Stimulated activated CD8-positive, alpha-beta memory T cell treated with anti-CD3 and anti-CD28 coated beads, Interleukin-4, amount 100 ng/mL, for 1 hour (primary cell): ENCODE measurements around the gene USP6NL.

Source experiments
- DNase-seq, 2 donors: peaks; one replicate each; pipeline ENCODE4 v3.0.0-alpha.2; 2020; ENCODE audit warnings: low read depth in 2 of 2, low spot score in 1 of 2

The USP6NL gene

DNA sequence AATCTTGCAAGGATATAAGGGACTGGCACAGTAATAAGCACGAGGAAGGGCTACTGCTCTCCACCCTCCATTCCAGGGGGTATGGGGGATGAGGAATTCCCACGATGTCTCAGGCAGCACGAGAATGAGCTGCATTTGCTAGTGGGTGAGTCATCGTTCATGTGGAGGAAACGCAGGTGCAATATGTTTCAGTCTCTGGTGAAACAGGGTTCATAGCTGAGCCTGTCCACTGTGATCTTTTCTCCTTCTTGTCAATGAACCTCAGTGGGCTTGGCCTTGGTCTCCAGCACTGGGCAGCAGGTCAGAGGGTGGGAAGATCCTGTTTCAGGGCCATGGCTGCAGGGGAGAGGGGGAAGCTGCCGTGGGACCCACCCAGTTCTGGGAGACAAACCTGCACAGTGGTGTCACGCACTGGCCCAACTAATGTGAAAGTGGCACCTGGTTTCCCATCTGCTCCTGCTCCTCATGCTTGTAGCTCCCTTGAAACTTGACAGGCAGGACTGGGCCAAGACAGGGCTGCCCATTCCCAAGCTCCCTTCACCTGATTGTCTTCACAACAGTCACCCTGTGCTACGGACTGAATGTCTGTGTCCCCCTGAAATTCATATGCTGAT, 181.9 kb downstream of the USP6NL start:
- no peak for DNase-seq

DNA sequence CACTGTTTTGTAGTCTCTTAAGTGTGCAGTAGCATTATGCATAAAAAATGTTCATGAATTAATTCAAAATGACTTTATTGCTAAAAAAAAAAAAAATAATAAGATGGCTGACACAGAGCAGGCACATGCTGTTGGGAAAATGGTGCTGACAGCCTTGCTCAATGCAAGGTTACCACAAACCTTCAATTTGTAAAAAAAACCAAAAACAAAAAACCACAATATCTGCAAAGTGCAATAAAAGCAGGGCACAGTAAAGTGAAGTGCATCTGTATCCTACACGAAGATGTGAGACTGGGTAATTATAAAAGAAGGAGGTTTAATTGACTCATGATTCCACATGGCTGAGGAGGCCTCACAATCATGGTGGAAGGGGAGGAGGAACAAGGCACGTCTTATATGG, 185.8 kb downstream of the USP6NL start:
- DNase-seq, result no peak

DNA sequence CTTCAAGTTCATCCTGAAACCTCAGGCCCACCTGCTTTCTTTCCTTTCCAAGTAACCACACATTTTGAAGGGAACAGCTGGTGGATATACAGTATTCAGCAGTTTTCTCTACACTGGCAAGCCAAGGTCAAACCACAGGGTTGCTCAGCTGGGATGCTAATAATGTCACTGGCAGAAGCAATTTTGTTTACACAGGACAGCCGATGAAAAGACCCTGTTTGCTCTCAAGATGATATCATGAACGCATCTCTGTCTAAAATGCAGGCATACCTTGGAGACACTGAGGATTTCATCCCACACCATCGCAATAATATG, 186.2 kb downstream of the USP6NL start:
- DNase-seq, result no peak

DNA sequence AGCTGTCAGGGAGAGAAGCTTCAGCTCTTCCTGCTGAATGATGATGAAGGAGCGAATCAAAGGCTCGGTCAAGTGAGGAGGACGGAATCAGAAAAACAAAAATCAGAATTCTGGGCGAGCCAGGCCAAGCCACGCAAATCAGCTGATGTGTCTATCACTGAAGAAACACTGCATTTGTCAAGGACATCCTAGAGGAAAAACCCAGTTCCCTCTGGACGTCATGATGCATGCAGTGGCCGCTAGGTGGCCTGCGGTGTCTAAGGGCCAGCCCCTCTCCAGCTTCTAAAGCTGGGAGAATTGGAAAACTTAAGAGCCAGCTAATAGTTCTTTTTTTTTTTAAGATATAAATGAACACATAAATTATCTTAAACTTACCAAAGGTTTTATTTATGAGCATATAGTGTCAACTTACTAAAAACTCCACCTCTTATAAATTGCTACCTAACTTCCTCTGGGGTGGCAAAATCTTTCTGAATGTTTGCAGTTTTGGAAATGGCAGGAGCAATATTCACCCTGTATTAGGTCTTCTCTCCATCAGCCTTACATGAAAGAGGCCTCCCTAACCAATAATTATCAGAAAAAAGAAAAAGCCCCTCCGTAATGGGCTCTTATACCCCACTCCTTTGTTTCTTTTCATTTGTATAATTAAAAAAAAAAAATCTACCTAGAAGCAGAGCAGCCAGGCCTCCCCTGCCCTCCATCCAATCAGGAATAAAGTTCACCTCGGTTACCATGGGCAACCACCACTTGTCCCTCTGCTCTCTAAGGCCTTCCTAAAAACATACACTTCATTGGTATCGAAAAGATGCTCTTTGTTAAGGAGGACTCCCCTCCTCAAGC, 186.8 kb downstream of the USP6NL start:
- no peak for DNase-seq

DNA sequence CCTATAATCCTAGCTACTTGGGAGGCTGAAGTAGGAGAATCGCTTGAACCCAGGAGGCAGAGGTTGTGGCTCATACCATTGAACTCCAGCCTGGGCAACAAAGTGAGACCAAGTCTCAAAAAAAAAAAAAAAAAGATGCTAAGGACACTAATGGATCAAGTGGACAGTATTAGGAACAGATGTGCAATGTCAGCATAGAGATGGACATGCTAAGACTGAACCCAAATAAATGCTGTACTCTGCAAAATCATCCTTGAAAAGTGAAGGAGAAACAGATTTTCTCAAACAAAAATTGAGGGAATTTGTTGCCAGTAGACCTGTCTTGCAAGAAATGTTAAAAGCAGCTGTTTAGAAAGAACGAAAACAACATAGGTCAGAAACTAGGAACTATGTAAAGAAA, 194.5 kb downstream of the USP6NL start:
- no peak for DNase-seq

GRCh38 chr10:11415095-11415494, 196.4 kb downstream of the USP6NL start:
- no peak for DNase-seq

GRCh38 chr10:11414314-11415038, 197.0 kb downstream of the USP6NL start:
- no peak for DNase-seq

- DNase-seq, result no peak
These were observed 199.4 kb downstream of the USP6NL start for GRCh38 chr10:11411926-11412545.

DNA sequence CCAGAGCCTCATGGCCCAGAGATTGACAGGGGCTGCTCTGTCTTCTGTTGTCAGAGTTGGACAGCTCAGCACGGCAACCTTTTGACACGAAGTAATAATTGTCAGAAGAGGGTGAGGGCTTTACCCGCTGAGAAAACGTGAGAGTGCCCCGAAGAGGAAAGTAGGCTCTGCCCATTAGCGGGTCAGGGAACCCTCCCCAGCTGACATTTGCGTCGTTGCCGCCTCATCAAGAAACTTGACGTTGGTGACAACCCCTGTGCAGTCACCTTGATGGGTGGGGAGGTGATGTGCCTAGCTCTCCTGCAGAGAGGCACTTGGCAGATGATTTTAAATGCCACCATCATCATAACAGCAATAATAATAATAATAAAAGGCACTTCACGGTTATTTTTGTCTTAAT, 202.1 kb downstream of the USP6NL start:
- no peak for DNase-seq

GRCh38 chr10:11407939-11408338, 203.5 kb downstream of the USP6NL start:
- DNase-seq, result no peak

DNA sequence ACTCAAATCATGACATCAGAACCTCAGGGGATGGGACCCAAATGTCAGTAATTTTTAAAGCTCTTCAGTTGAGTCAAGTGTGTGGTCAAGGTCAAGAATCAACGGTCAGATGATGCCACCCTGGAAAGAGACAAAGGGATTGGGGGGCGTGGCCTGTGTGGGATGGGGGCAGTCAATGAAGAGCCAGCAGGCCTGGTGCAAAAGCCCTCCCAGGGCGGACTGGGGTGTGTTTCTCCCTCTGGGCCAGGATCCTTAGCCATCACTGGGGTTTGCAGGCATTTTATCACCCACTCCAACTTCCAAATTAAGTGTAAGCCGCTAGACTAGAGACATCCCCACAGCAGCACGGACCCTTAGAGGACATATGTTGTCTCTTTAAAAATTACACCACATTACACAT, 204.7 kb downstream of the USP6NL start:
- no peak for DNase-seq

DNA sequence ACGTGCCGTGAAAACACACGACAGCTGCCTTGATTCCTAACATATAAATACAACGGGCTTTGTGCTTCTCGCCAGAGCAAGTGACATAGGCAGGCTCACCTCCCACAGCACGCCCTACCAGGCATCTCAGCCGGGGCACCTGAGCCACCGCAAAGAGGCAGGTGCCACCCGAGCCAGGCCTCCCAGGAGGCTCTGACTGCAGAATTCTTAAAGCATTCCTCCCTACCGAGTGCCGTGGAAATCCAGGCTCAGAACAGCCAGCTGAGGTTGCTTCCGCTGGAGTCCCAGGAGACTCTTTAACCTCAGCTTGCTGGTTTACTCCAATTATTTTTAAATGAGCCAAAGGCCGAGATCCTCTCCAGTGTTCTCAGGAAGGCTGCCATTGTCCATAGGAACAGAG, 206.5 kb downstream of the USP6NL start:
- no peak for DNase-seq
